ENCODE results near the gene STARD7. TPM values are rescaled to one million over a fixed set of nuclear protein-coding genes. Genes with fewer than 3 reads are reported as not detected.
"Not testable (repeated sequence)": the region's sequence is repeated elsewhere in the genome, so short reads cannot be mapped to it uniquely, and the experiment has no call there.

Gene STARD7
- total and polyA plus RNA-seq, 4 donors = 42.9 to 120 (median 59.7) TPM

DNA sequence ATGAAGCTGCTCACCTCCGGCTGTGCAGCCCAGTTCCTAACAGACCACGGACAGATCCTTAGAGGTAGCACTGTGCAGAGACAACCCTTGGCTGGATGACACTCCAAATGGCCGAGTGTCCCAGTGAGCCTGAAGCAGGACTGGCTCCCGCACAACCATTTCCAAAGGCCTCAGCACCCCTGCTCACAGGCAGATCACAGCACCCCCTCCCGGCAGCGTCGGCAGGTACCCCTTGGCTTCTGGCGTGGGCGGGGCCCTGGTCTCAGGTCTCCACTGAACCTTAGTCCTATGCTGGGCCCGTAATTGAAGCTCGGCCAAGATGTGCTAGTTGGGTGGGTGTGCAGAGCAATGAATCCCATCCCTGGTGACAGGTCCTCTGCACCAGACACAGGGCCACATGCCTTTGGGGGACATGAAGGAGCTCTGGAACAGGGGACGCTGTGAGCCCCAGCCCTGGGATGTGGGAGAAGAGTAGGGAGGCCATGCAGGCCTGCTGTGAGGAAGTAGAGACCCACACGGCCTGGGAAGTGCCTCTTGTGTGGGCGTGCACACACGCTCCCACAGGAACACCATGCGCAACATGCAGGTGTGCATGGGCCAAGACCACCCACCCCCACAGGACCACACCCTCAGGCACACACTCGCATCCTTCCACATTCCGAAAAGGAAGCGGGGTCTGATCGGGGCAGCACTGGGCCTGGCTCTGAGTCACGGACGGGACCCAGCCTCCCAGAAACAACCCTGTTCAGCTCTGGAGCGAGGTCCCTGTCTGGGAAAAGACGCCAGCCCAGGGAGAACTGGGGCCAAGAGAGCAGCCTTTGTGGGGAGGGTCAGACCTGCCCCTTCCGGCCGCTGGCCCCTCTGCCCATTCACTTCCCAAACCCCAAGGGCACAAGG lies 66.2 kb downstream of the STARD7 start:
- Histone ChIP-seq H3K9me3 (ENCODE audit: control insufficient read depth in 4 of 4, low read length in 3 of 4) (no peaks in the 10 kb centered on the region), H3K36me3 (ENCODE audit: control insufficient read depth in 4 of 4, insufficient read depth in 3 of 4, low read depth in 1 of 4, low read length in 3 of 4) (no peaks in the 10 kb centered on the region), H3K27me3 (ENCODE audit: control insufficient read depth in 4 of 4, insufficient read depth in 4 of 4, low read length in 3 of 4) (no peaks in the 10 kb centered on the region), H3K4me3 (ENCODE audit: low read depth in 1 of 3, low read length in 3 of 3) (no peak overlapping the region), H3K4me1 (ENCODE audit: control insufficient read depth in 4 of 4, insufficient read depth in 4 of 4, low read length in 3 of 4) (peaks cover 0 to 8% (median 5%) of the 10 kb centered on the region in 4 donors), H3K27ac (ENCODE audit: low read depth in 1 of 2, low read length in 2 of 2) (no peak overlapping the region), H3K9ac (ENCODE audit: low read depth in 1 of 2, low read length in 2 of 2) (no peak overlapping the region)
- WGBS = 86% methylated on average over 26 of the region's 26 CpGs
- TF ChIP-seq NR2F2 (IDR thresholded peaks at IDR 0.05) (no peak), GABPA (IDR thresholded peaks at IDR 0.05 in 1 of 2, conservative IDR thresholded peaks at IDR 0.05 in 1 of 2) (no peak), YY1 (IDR thresholded peaks at IDR 0.05) (no peak), EGR1 (IDR thresholded peaks at IDR 0.05; ENCODE audit: low read depth in 2 of 2) (no peak), HNF4G (IDR thresholded peaks at IDR 0.05) (no peak), RAD21 (IDR thresholded peaks at IDR 0.05) (no peak), JUND (IDR thresholded peaks at IDR 0.05) (no peak), RXRA (IDR thresholded peaks at IDR 0.05) (no peak), TAF1 (conservative IDR thresholded peaks at IDR 0.05) (no peak), SP1 (IDR thresholded peaks at IDR 0.05) (no peak), HNF4A (conservative IDR thresholded peaks at IDR 0.05) (no peak)
- TF ChIP-seq, protein P1, sequence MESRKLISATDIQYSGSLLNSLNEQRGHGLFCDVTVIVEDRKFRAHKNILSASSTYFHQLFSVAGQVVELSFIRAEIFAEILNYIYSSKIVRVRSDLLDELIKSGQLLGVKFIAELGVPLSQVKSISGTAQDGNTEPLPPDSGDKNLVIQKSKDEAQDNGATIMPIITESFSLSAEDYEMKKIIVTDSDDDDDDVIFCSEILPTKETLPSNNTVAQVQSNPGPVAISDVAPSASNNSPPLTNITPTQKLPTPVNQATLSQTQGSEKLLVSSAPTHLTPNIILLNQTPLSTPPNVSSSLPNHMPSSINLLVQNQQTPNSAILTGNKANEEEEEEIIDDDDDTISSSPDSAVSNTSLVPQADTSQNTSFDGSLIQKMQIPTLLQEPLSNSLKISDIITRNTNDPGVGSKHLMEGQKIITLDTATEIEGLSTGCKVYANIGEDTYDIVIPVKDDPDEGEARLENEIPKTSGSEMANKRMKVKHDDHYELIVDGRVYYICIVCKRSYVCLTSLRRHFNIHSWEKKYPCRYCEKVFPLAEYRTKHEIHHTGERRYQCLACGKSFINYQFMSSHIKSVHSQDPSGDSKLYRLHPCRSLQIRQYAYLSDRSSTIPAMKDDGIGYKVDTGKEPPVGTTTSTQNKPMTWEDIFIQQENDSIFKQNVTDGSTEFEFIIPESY (IDR thresholded peaks at IDR 0.05) = no peak
- TF ChIP-seq, protein P2, sequence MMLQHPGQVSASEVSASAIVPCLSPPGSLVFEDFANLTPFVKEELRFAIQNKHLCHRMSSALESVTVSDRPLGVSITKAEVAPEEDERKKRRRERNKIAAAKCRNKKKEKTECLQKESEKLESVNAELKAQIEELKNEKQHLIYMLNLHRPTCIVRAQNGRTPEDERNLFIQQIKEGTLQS (IDR thresholded peaks at IDR 0.05) = no peak
- TF ChIP-seq, protein P3, sequence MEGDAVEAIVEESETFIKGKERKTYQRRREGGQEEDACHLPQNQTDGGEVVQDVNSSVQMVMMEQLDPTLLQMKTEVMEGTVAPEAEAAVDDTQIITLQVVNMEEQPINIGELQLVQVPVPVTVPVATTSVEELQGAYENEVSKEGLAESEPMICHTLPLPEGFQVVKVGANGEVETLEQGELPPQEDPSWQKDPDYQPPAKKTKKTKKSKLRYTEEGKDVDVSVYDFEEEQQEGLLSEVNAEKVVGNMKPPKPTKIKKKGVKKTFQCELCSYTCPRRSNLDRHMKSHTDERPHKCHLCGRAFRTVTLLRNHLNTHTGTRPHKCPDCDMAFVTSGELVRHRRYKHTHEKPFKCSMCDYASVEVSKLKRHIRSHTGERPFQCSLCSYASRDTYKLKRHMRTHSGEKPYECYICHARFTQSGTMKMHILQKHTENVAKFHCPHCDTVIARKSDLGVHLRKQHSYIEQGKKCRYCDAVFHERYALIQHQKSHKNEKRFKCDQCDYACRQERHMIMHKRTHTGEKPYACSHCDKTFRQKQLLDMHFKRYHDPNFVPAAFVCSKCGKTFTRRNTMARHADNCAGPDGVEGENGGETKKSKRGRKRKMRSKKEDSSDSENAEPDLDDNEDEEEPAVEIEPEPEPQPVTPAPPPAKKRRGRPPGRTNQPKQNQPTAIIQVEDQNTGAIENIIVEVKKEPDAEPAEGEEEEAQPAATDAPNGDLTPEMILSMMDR (IDR thresholded peaks at IDR 0.05; ENCODE audit: low read depth, low read length, missing input control) = no peak
- TF ChIP-seq, protein P4, sequence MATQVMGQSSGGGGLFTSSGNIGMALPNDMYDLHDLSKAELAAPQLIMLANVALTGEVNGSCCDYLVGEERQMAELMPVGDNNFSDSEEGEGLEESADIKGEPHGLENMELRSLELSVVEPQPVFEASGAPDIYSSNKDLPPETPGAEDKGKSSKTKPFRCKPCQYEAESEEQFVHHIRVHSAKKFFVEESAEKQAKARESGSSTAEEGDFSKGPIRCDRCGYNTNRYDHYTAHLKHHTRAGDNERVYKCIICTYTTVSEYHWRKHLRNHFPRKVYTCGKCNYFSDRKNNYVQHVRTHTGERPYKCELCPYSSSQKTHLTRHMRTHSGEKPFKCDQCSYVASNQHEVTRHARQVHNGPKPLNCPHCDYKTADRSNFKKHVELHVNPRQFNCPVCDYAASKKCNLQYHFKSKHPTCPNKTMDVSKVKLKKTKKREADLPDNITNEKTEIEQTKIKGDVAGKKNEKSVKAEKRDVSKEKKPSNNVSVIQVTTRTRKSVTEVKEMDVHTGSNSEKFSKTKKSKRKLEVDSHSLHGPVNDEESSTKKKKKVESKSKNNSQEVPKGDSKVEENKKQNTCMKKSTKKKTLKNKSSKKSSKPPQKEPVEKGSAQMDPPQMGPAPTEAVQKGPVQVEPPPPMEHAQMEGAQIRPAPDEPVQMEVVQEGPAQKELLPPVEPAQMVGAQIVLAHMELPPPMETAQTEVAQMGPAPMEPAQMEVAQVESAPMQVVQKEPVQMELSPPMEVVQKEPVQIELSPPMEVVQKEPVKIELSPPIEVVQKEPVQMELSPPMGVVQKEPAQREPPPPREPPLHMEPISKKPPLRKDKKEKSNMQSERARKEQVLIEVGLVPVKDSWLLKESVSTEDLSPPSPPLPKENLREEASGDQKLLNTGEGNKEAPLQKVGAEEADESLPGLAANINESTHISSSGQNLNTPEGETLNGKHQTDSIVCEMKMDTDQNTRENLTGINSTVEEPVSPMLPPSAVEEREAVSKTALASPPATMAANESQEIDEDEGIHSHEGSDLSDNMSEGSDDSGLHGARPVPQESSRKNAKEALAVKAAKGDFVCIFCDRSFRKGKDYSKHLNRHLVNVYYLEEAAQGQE (IDR thresholded peaks at IDR 0.05) = no peak
- DNase-seq (ENCODE audit: low spot score) = no peak

DNA sequence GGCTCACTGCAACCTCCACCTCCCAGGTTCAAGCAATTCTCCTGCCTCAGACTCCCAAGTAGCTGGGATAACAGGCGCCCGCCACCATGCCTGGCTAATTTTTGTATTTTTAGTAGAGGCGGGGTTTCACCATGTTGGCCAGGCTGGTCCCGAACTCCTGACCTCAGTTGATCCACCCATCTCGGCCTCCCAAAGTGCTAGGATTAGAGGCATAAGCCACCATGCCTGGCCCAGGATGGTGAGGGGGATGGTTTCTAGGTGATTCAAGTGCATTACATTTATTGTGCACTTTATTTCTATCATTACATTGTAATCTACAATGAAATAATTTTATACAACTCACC lies 67.0 kb downstream of the STARD7 start:
- not testable (repeated sequence) for H3K9me3 ChIP-seq (ENCODE audit: control insufficient read depth in 4 of 4, low read length in 3 of 4); DNase-seq (ENCODE audit: low spot score); H3K36me3 ChIP-seq (ENCODE audit: control insufficient read depth in 4 of 4, insufficient read depth in 3 of 4, low read depth in 1 of 4, low read length in 3 of 4); H3K9ac ChIP-seq (ENCODE audit: low read depth in 1 of 2, low read length in 2 of 2); H3K27me3 ChIP-seq (ENCODE audit: control insufficient read depth in 4 of 4, insufficient read depth in 4 of 4, low read length in 3 of 4); H3K27ac ChIP-seq (ENCODE audit: low read depth in 1 of 2, low read length in 2 of 2); H3K4me1 ChIP-seq (ENCODE audit: control insufficient read depth in 4 of 4, insufficient read depth in 4 of 4, low read length in 3 of 4); H3K4me3 ChIP-seq (ENCODE audit: low read depth in 1 of 3, low read length in 3 of 3)
- 94% methylated on average over 5 of the region's 5 CpGs for WGBS

Data from liver (tissue), 9 donors.